ENCODE results near the gene SERPINB8.
A peak's percentile ranks its signal among the peaks of the same experiment; 100 is the strongest.

The SERPINB8 gene

GRCh38 chr18:63965716-63966330, 4.1 kb upstream of the SERPINB8 start:
- no peak for DNase-seq

DNA sequence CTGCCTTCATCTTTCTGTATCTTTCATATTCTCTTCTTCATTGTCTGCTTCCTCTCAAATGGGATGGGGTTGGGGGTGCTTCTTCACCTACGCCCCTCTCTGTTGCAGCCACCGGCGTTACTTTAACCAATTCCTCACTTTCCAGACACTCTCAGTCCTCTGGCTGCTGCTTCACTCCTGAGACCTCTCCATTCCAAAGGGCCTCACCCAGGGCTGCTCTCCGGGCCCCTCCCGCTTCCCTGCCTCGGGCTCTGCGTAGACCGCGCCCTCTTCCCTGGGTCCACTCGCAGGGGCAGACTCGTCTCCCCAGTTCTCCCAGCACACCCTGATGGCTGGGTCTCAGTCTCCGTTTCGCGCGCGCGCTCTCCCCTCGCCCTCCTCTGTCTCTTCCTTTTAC, 926 bp downstream of the SERPINB8 start:
- no peak for DNase-seq

- no peak for DNase-seq
Measured at GRCh38 chr18:63971320-63972001, 1.6 kb downstream of the SERPINB8 start.

- no peak for DNase-seq
Measured at GRCh38 chr18:63972002-63972376, 2.1 kb downstream of the SERPINB8 start.

GRCh38 chr18:63974991-63975390, 5.1 kb downstream of the SERPINB8 start:
- no peak for DNase-seq

DNA sequence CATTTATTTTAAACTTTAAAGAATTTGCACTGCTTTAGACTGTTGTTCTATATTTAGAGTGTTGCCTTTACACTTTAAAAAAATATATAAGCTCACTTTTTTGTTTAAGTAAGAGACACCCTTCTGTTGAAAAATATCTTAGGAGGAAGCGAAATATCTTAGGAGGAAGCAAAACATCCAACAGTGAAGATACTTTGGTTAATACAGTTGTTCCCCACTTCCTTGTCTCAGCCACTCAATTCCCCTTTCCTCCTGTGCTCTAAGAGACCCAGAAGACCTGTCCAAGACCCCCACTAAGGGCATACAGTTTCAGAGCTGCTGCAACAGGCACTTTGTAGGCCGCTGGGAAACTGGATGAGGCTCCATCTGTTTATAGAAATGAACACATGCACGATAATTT, 5.7 kb downstream of the SERPINB8 start:
- no peak for DNase-seq

- no peak for DNase-seq
Measured at GRCh38 chr18:63977040-63977439, 7.2 kb downstream of the SERPINB8 start.

DNA sequence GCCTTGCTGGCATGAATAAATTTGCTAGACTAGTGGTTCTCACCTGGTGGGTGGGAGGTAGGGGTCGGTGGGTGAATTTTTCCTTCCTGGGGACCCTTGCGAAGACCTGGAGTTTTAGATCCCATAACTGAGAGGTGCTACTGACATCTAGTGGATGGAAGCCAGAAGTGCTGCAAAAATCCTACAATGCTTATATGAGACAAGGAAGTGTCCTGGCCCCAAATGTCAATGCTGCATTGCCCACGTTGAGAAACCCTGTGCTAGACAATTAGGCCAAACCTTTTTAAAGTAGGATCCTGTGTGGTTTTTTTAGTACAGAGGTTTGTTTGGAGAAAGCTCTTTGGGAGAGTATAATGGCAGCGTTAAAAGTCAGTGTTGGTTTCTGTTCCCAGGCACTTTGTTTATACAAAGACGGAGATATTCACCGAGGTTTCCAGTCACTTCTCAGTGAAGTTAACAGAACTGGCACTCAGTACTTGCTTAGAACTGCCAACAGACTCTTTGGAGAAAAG, 9.6 kb downstream of the SERPINB8 start:
- DNase-seq = no peak

- no peak for DNase-seq
Measured at GRCh38 chr18:63980027-63980426, 10.1 kb downstream of the SERPINB8 start.

DNA sequence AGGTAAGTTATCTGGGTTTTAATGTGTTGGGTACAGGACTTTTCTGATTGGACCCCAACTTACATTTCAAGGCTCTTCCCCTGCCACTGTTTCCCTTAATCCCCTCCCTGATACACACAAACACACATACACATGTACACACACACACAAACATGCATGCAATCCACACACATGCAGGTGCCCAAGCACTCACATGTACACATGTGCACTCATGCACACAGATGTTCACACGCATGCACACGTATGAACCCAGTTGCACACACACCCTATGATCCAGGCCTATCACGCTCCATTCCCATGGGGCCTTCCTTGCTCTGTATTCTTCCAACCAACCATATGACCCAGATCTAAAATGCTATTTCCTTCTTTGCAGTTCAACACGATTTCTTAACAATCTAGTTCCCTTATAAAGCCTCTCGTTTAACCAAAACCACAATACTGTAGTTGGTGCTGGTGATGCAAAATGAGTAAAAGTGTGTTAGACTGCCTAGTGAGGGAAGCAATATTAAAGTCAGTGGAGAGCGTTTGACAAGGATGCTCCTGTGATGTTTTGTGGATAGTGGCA, 11.1 kb downstream of the SERPINB8 start:
- DNase-seq = no peak

- DNase-seq = no peak
Measured at GRCh38 chr18:63981719-63982118, 11.8 kb downstream of the SERPINB8 start.

- no peak for DNase-seq
Measured at GRCh38 chr18:63982361-63982760, 12.5 kb downstream of the SERPINB8 start.

GRCh38 chr18:63986885-63987284, 17.0 kb downstream of the SERPINB8 start:
- no peak for DNase-seq

DNA sequence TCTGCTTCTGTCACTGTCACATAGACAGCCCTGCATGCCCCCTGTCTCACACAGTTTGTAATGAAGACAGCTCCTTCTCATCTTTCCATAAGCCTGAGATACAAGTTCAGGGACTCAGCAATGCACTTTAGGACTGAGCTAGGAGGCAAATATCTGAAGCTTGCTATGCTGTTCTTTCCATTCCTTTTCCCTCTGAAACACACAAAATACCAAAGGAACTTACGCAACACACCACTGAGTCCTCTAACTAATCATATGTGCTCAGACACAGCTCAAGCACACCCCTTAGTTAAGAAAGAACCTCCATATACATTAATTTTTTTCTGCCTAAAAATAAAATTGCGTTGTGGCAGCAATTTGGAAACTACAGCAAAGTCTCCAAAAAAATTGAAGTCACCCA, 17.9 kb downstream of the SERPINB8 start:
- DNase-seq = no peak

GRCh38 chr18:63992751-63993150, 22.9 kb downstream of the SERPINB8 start:
- DNase-seq = no peak

- peak in 1 of 2 experiments; percentile 5 for DNase-seq
Measured at GRCh38 chr18:63994783-63995399, 25.0 kb downstream of the SERPINB8 start.

- no peak for DNase-seq
Measured at GRCh38 chr18:63997041-63997440, 27.2 kb downstream of the SERPINB8 start.

DNA sequence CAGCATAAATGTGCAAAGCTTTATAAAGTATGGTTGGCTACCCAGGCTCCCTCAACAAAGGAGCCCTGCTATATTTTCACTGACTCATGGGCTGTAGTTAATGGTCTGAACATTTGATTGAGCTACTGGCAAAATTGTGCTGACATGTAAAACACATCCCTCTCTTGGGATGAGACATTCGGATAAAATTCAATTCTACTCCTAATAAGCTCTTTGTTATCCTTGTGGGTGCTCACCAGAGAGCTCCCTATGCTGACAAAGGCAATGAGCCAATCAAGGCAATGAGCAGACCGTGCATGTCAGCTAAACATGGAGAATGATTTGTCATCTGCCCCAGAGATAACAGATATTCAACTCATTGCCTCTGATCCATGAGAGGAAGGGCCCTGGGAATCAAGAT, 27.7 kb downstream of the SERPINB8 start:
- no peak for DNase-seq

DNA sequence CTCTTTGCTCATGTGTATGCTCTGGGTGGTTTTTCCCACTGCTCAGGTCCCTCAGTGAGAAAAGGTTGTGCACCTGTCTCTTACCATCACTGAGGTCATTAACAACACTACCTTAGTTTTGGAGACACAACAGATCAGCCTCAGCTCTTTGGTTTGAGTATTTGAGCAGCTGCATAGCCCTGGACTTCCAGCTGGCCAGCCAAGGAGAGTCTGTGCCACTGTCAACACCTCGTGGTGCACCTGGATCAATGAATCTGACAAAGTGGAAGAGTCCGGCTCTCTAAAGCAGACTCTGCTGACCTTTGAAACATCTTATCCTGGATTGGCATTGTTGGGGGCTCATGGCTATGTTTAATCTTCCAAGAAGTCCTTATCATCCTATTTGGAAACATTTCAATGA, 30.0 kb downstream of the SERPINB8 start:
- DNase-seq = no peak

DNA sequence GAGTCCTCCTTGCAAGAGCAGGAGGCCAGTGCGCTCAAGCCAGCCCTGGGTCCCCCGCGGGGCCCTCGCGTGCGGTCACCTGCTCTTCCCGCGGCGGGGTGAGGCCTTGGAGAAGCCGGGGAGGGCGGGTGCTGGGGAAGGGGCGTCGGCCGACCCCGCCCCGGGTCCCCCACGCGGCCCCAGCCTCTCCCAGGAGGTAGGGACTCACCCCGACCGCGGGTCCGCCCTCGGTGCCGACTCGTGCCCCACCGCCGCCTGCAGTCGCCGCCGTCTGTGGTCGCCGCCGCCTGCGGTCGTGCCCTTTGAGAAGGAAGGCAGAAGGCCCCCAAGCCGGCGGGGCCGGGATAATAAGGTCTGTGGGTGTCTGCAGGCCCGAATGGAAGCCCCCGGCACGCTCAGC, 32.7 kb downstream of the SERPINB8 start:
- DNase-seq = no peak

GRCh38 chr18:64009305-64009704, 39.4 kb downstream of the SERPINB8 start:
- no peak for DNase-seq

DNA sequence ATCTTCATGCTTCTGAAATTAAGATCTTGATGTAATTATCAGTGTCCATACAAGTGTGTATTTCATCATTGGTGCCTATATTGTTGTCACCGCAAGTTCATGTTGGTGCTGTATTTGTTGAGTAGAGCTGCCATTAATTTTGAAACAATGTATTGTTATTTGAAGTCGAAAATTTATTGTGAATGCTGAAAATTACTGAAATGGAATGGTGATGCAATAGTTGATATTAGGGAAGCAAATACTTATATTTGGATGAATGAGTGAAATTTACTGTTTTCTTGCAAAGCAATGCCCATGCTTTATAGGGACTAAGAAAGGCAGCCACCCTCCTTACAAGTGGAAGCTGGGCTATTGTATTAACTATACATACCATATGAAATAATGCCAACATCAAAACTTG, 41.6 kb downstream of the SERPINB8 start:
- DNase-seq = no peak

DNA sequence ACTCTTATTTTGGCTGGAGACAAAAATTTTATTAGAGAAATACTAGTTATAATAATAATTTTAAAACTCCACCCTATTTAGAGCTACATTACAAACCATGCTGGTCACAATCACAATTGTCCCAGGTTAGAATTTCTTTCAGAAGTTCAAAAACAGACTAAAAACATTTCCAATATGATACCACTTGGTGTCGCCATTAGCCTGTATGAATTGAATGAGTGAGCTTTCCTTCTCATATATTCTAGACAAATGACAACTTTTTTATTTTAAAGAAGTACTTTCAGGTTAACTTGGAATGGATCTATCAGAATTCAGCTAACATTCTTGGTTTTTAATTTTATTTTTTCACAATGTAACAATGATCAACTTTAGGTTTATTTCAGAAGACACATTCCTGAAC, 48.0 kb downstream of the SERPINB8 start:
- DNase-seq = no peak

All from NCI-H187 (cell line).